HEK293 (cell line): Measurements from ENCODE around the gene BPHL.

Source experiments
- CTCF ChIA-PET: fragments of 350-600 bp; formaldehyde crosslinking; extraction: SDS; loops from one replicate; lab custom pipeline; 2021; ENCODE audit warnings: antibody characterized with exemption; lab: Yijun Ruan, JAX
- POLR2A ChIA-PET: fragments of 300-600 bp; formaldehyde crosslinking; extraction: SDS; loops from one replicate; lab custom pipeline; 2020; ENCODE audit warnings: antibody characterized with exemption, inconsistent platforms; lab: Yijun Ruan, JAX
- H3K27ac ChIP-seq: fragments of 200-500 bp; sonication (Bioruptor generic); 2 replicates; pipeline ENCODE4 v1.5.1; 2014; ENCODE audit warnings: low read depth, low read length, control low read depth, inconsistent platforms; ENCODE audit errors: extremely low read depth
- H3K36me3 ChIP-seq, 2 experiments: fragments of 200-500 bp in 1 of 2; sonication (Bioruptor generic) in 1 of 2; 1 replicate in 1 of 2; 2 replicates in 1 of 2; pipeline ENCODE4 v1.5.1; 2014 to 2017; ENCODE audit warnings: inconsistent platforms in 2 of 2, low read length in 2 of 2; ENCODE audit not compliant: control insufficient read depth in 2 of 2, insufficient read depth in 1 of 2
- H3K4me1 ChIP-seq: fragments of 200-500 bp; sonication (Bioruptor generic); 2 replicates; pipeline ENCODE4 v1.5.1; 2014; ENCODE audit warnings: mild to moderate bottlenecking, low read length, inconsistent platforms; ENCODE audit not compliant: control insufficient read depth, insufficient read depth
- H3K4me3 ChIP-seq: 2 replicates; pipeline ENCODE4 v1.5.1; 2011; ENCODE audit warnings: low read depth, mild to moderate bottlenecking, control low read depth, low read length, moderate library complexity
- H3K9me3 ChIP-seq: fragments of 200-500 bp; sonication (Bioruptor generic); 2 replicates; pipeline ENCODE4 v1.5.1; 2014; ENCODE audit warnings: low read depth, low read length, inconsistent platforms; ENCODE audit not compliant: control insufficient read depth, insufficient read depth
- BCL11B ChIP-seq: fragments of 450-650 bp; formaldehyde crosslinking; IDR thresholded peaks from 2 replicates; pipeline ENCODE4 v1.5.1; 2016; ENCODE audit warnings: low read depth, missing biosample characterization, missing genetic modification characterization
- CTCF ChIP-seq: fragments of 450-650 bp; formaldehyde crosslinking; IDR thresholded peaks from 2 replicates; pipeline ENCODE4 v1.5.1; 2016; ENCODE audit warnings: missing biosample characterization, missing genetic modification characterization
- KLF17 ChIP-seq: fragments of 450-650 bp; formaldehyde crosslinking; IDR thresholded peaks from 2 replicates; pipeline ENCODE4 v1.5.1; 2016; ENCODE audit warnings: missing biosample characterization, missing genetic modification characterization
- RBAK ChIP-seq: fragments of 450-650 bp; formaldehyde crosslinking; IDR thresholded peaks from 2 replicates; pipeline ENCODE4 v1.5.1; 2016; ENCODE audit warnings: missing biosample characterization, missing genetic modification characterization
- SCRT1 ChIP-seq: fragments of 450-650 bp; formaldehyde crosslinking; IDR thresholded peaks from 2 replicates; pipeline ENCODE4 v1.5.1; 2016; ENCODE audit warnings: missing biosample characterization, missing genetic modification characterization, borderline replicate concordance
- TCF7L2 ChIP-seq: IDR thresholded peaks from 2 replicates; pipeline ENCODE4 v1.6.1; 2011; ENCODE audit warnings: low read depth, mild to moderate bottlenecking, inconsistent platforms, low read length, moderate library complexity, borderline replicate concordance
- ZFP41 ChIP-seq: fragments of 450-650 bp; formaldehyde crosslinking; IDR thresholded peaks from 2 replicates; pipeline ENCODE4 v1.5.1; 2016; ENCODE audit warnings: missing biosample characterization, missing genetic modification characterization, borderline replicate concordance
- ZNF121 ChIP-seq: fragments of 450-650 bp; formaldehyde crosslinking; IDR thresholded peaks from 2 replicates; pipeline ENCODE4 v1.5.1; 2016; ENCODE audit warnings: missing biosample characterization, missing genetic modification characterization
- ZNF157 ChIP-seq: fragments of 450-650 bp; formaldehyde crosslinking; IDR thresholded peaks from 2 replicates; pipeline ENCODE4 v1.5.1; 2016; ENCODE audit warnings: missing biosample characterization, missing genetic modification characterization
- ZNF26 ChIP-seq: fragments of 450-650 bp; formaldehyde crosslinking; IDR thresholded peaks from 2 replicates; pipeline ENCODE4 v1.5.1; 2016; ENCODE audit warnings: missing biosample characterization, missing genetic modification characterization
- ZNF292 ChIP-seq: fragments of 450-650 bp; formaldehyde crosslinking; IDR thresholded peaks from 2 replicates; pipeline ENCODE4 v1.5.1; 2016; ENCODE audit warnings: low read depth, missing biosample characterization, missing genetic modification characterization, borderline replicate concordance
- ZNF335 ChIP-seq: fragments of 450-650 bp; formaldehyde crosslinking; conservative IDR thresholded peaks from 2 replicates; pipeline ENCODE4 v1.5.1; 2016; ENCODE audit warnings: missing biosample characterization, missing genetic modification characterization
- ZNF362 ChIP-seq: fragments of 450-650 bp; formaldehyde crosslinking; IDR thresholded peaks from 2 replicates; pipeline ENCODE4 v1.5.1; 2016; ENCODE audit warnings: missing biosample characterization, missing genetic modification characterization
- ZNF449 ChIP-seq: fragments of 450-650 bp; formaldehyde crosslinking; IDR thresholded peaks from 2 replicates; pipeline ENCODE4 v1.5.1; 2017; ENCODE audit warnings: missing biosample characterization, mild to moderate bottlenecking, missing genetic modification characterization, moderate library complexity
- ZNF473 ChIP-seq: fragments of 450-650 bp; formaldehyde crosslinking; IDR thresholded peaks from 2 replicates; pipeline ENCODE4 v1.5.1; 2017; ENCODE audit warnings: missing biosample characterization, missing genetic modification characterization
- ZNF514 ChIP-seq: fragments of 450-650 bp; formaldehyde crosslinking; IDR thresholded peaks from 2 replicates; pipeline ENCODE4 v1.5.1; 2016; ENCODE audit warnings: missing biosample characterization, missing genetic modification characterization
- ZNF560 ChIP-seq: fragments of 450-650 bp; formaldehyde crosslinking; IDR thresholded peaks from 2 replicates; pipeline ENCODE4 v1.5.1; 2017; ENCODE audit warnings: missing biosample characterization, missing genetic modification characterization, borderline replicate concordance
- ZNF654 ChIP-seq: fragments of 450-650 bp; formaldehyde crosslinking; IDR thresholded peaks from 2 replicates; pipeline ENCODE4 v1.5.1; 2016; ENCODE audit warnings: low read depth, missing biosample characterization, missing genetic modification characterization
- ZNF692 ChIP-seq: fragments of 450-650 bp; formaldehyde crosslinking; IDR thresholded peaks from 2 replicates; pipeline ENCODE4 v1.5.1; 2016; ENCODE audit warnings: missing biosample characterization, missing genetic modification characterization
- TF ChIP-seq, protein P1 (sequence below): fragments of 450-650 bp; formaldehyde crosslinking; IDR thresholded peaks from 2 replicates; pipeline ENCODE4 v1.5.1; 2017; ENCODE audit warnings: missing biosample characterization, missing genetic modification characterization
- TF ChIP-seq, protein P2 (sequence below): fragments of 450-650 bp; formaldehyde crosslinking; IDR thresholded peaks from 2 replicates; pipeline ENCODE4 v1.5.1; 2016; ENCODE audit warnings: missing biosample characterization, missing genetic modification characterization

BPHL gene

GRCh38 chr6:3109761-3110160, 8.8 kb upstream of the BPHL start:
- H3K4me3 ChIP-seq, result no peak overlapping the region
- POLR2A ChIA-PET, result interaction anchor here (1.7 kb wide), 1 partner anchor 9 kb away, joined by 5 read pairs; the partner anchor contains the start of gene BPHL
- no peaks in the 10 kb centered on the region for H3K9me3 ChIP-seq
- no peaks in the 10 kb centered on the region for H3K4me1 ChIP-seq
- no peak overlapping the region for H3K27ac ChIP-seq
- peaks cover 25 to 92% of the 10 kb centered on the region in 2 experiments for H3K36me3 ChIP-seq
- CTCF ChIA-PET, result interaction anchor here (0.5 to 1.4 kb wide), 3 partner anchors 8 to 67 kb away, joined by 3 read pairs; no protein-coding TSS in a partner anchor
- TF ChIP-seq CTCF (tag by site-specific recombination) (no peak), ZNF514 (tag by site-specific recombination) (no peak), ZFP41 (no peak)
- TF ChIP-seq, protein P1, sequence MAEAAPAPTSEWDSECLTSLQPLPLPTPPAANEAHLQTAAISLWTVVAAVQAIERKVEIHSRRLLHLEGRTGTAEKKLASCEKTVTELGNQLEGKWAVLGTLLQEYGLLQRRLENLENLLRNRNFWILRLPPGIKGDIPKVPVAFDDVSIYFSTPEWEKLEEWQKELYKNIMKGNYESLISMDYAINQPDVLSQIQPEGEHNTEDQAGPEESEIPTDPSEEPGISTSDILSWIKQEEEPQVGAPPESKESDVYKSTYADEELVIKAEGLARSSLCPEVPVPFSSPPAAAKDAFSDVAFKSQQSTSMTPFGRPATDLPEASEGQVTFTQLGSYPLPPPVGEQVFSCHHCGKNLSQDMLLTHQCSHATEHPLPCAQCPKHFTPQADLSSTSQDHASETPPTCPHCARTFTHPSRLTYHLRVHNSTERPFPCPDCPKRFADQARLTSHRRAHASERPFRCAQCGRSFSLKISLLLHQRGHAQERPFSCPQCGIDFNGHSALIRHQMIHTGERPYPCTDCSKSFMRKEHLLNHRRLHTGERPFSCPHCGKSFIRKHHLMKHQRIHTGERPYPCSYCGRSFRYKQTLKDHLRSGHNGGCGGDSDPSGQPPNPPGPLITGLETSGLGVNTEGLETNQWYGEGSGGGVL (tag by site-specific recombination), result no peak

GRCh38 chr6:3114377-3114776, 4.1 kb upstream of the BPHL start:
- Histone ChIP-seq H3K9me3 (no peaks in the 10 kb centered on the region), H3K4me3 (no peak overlapping the region), H3K4me1 (0 out of 2 replicates have a peak, but pooled peaks cover 3% of the 10 kb centered on the region), H3K27ac (no peak overlapping the region), H3K36me3 (peaks cover 23 to 58% of the 10 kb centered on the region in 2 experiments)
- ChIA-PET CTCF (no interaction called here), POLR2A (no interaction called here)
- TF ChIP-seq, protein P2, sequence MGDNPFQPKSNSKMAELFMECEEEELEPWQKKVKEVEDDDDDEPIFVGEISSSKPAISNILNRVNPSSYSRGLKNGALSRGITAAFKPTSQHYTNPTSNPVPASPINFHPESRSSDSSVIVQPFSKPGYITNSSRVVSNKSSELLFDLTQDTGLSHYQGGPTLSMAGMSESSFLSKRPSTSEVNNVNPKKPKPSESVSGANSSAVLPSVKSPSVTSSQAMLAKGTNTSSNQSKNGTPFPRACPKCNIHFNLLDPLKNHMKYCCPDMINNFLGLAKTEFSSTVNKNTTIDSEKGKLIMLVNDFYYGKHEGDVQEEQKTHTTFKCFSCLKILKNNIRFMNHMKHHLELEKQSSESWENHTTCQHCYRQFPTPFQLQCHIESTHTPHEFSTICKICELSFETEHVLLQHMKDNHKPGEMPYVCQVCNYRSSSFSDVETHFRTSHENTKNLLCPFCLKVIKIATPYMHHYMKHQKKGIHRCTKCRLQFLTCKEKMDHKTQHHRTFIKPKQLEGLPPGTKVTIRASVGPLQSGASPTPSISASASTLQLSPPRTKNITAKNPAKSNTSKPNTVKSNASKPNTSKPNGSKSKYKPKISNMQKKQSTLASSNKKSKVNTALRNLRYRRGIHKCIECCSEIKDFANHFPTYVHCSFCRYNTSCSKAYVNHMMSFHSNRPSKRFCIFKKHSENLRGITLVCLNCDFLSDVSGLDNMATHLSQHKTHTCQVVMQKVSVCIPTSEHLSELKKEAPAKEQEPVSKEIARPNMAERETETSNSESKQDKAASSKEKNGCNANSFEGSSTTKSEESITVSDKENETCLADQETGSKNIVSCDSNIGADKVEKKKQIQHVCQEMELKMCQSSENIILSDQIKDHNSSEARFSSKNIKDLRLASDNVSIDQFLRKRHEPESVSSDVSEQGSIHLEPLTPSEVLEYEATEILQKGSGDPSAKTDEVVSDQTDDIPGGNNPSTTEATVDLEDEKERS (tag by site-specific recombination), result no peak
- no peak for TF ChIP-seq ZNF26 (tag by site-specific recombination)
- no peak for TF ChIP-seq ZNF362 (tag by site-specific recombination)
- no peak for TF ChIP-seq ZNF335 (tag by site-specific recombination)
- no peak for TF ChIP-seq ZNF121 (tag by site-specific recombination)
- TF ChIP-seq ZNF560 (tag by site-specific recombination), result no peak
- TF ChIP-seq SCRT1 (tag by site-specific recombination), result no peak
- no peak for TF ChIP-seq RBAK
- no peak for TF ChIP-seq ZNF654
- TF ChIP-seq TCF7L2, result no peak
- no peak for TF ChIP-seq ZNF449 (tag by site-specific recombination)
- TF ChIP-seq ZNF157 (tag by site-specific recombination), result no peak
- no peak for TF ChIP-seq ZNF473 (tag by site-specific recombination)
- TF ChIP-seq KLF17 (tag by site-specific recombination), result no peak
- no peak for TF ChIP-seq ZNF692 (tag by site-specific recombination)
- TF ChIP-seq ZNF292 (tag by site-specific recombination), result no peak
- TF ChIP-seq BCL11B, result no peak
